C4-2B (cell line): ENCODE measurements around the gene ANKMY1.

Experiments used
- CTCF ChIP-seq: fragments of 450-650 bp; conservative IDR thresholded peaks from 2 replicates; pipeline ENCODE4 v1.5.1; 2017; ENCODE audit warnings: mild to moderate bottlenecking
- ZFX ChIP-seq: fragments of 450-650 bp; IDR thresholded peaks from 2 replicates; pipeline ENCODE4 v1.6.1; 2017

GRCh38 chr2:240444464-240444863, 113.3 kb downstream of the ANKMY1 start:
- TF ChIP-seq CTCF (no peak), ZFX (no peak)
